Rectal smooth muscle tissue (tissue), 1 donor: ENCODE measurements around the gene TESPA1.
"Not testable (repeated sequence)": the region's sequence is repeated elsewhere in the genome, so short reads cannot be mapped to it uniquely, and the experiment has no call there.

Experiments used
- H3K27ac ChIP-seq: one replicate; pipeline ENCODE4 v1.7.0; 2013; ENCODE audit warnings: low read depth, low read length, inconsistent platforms
- H3K27me3 ChIP-seq: one replicate; pipeline ENCODE4 v1.7.0; 2013; ENCODE audit warnings: low read length; ENCODE audit not compliant: control insufficient read depth, insufficient read depth
- H3K36me3 ChIP-seq: one replicate; pipeline ENCODE4 v1.7.0; 2013; ENCODE audit warnings: low read length; ENCODE audit not compliant: control insufficient read depth, insufficient read depth
- H3K4me1 ChIP-seq: one replicate; pipeline ENCODE4 v1.7.0; 2013; ENCODE audit warnings: low read length; ENCODE audit not compliant: control insufficient read depth, insufficient read depth
- H3K4me3 ChIP-seq: one replicate; pipeline ENCODE4 v1.7.0; 2013; ENCODE audit warnings: low read length
- H3K9ac ChIP-seq: one replicate; pipeline ENCODE4 v1.7.0; 2013; ENCODE audit warnings: low read length

TESPA1 gene

GRCh38 chr12:54956322-54956721, 28.2 kb downstream of the TESPA1 start:
- no peak overlapping the region for H3K4me3 ChIP-seq
- H3K4me1 ChIP-seq, result no peaks in the 10 kb centered on the region
- H3K9ac ChIP-seq, result no peak overlapping the region
- no peak overlapping the region for H3K27ac ChIP-seq
- no peaks in the 10 kb centered on the region for H3K36me3 ChIP-seq
- no peaks in the 10 kb centered on the region for H3K27me3 ChIP-seq

GRCh38 chr12:54954801-54955200, 29.8 kb downstream of the TESPA1 start:
- H3K27me3 ChIP-seq, result no peaks in the 10 kb centered on the region
- H3K9ac ChIP-seq, result no peak overlapping the region
- no peak overlapping the region for H3K27ac ChIP-seq
- no peaks in the 10 kb centered on the region for H3K36me3 ChIP-seq
- H3K4me1 ChIP-seq, result no peaks in the 10 kb centered on the region
- no peak overlapping the region for H3K4me3 ChIP-seq

GRCh38 chr12:54954228-54954627, 30.3 kb downstream of the TESPA1 start:
- Histone ChIP-seq H3K4me1 (no peaks in the 10 kb centered on the region), H3K27me3 (no peaks in the 10 kb centered on the region), H3K27ac (no peak overlapping the region), H3K9ac (no peak overlapping the region), H3K36me3 (no peaks in the 10 kb centered on the region), H3K4me3 (no peak overlapping the region)

GRCh38 chr12:54950071-54950727, 34.4 kb downstream of the TESPA1 start:
- no peak overlapping the region for H3K27ac ChIP-seq

GRCh38 chr12:54949073-54949711, 35.4 kb downstream of the TESPA1 start:
- H3K36me3 ChIP-seq, result no peaks in the 10 kb centered on the region
- H3K4me3 ChIP-seq, result no peak overlapping the region
- no peaks in the 10 kb centered on the region for H3K4me1 ChIP-seq
- H3K27me3 ChIP-seq, result no peaks in the 10 kb centered on the region
- no peak overlapping the region for H3K27ac ChIP-seq
- no peak overlapping the region for H3K9ac ChIP-seq

More at GRCh38 chr12:54950071-54950727, 34.4 kb downstream of the TESPA1 start:
- Histone ChIP-seq H3K4me1 (no peaks in the 10 kb centered on the region), H3K9ac (no peak overlapping the region), H3K27me3 (no peaks in the 10 kb centered on the region), H3K36me3 (no peaks in the 10 kb centered on the region), H3K4me3 (no peak overlapping the region)

- Histone ChIP-seq H3K4me1 (no peaks in the 10 kb centered on the region), H3K4me3 (no peak overlapping the region), H3K9ac (no peak overlapping the region), H3K36me3 (no peaks in the 10 kb centered on the region), H3K27ac (no peak overlapping the region), H3K27me3 (no peaks in the 10 kb centered on the region)
Measured at GRCh38 chr12:54948171-54948570, 36.4 kb downstream of the TESPA1 start.

GRCh38 chr12:54945082-54945481, 39.5 kb downstream of the TESPA1 start:
- no peaks in the 10 kb centered on the region for H3K27me3 ChIP-seq
- H3K36me3 ChIP-seq, result no peaks in the 10 kb centered on the region
- H3K4me3 ChIP-seq, result no peak overlapping the region
- no peaks in the 10 kb centered on the region for H3K4me1 ChIP-seq
- no peak overlapping the region for H3K9ac ChIP-seq
- no peak overlapping the region for H3K27ac ChIP-seq

GRCh38 chr12:54943292-54943691, 41.3 kb downstream of the TESPA1 start:
- H3K27me3 ChIP-seq, H3K4me1 ChIP-seq, H3K4me3 ChIP-seq, H3K36me3 ChIP-seq, H3K27ac ChIP-seq, H3K9ac ChIP-seq: not testable (repeated sequence)

- Histone ChIP-seq H3K4me1 (no peaks in the 10 kb centered on the region), H3K36me3 (no peaks in the 10 kb centered on the region), H3K4me3 (no peak overlapping the region), H3K9ac (no peak overlapping the region), H3K27ac (no peak overlapping the region), H3K27me3 (no peaks in the 10 kb centered on the region)
Measured at GRCh38 chr12:54941659-54942058, 42.9 kb downstream of the TESPA1 start.

GRCh38 chr12:54940727-54941315, 43.7 kb downstream of the TESPA1 start:
- no peaks in the 10 kb centered on the region for H3K36me3 ChIP-seq
- H3K4me1 ChIP-seq, result no peaks in the 10 kb centered on the region
- no peak overlapping the region for H3K9ac ChIP-seq
- no peaks in the 10 kb centered on the region for H3K27me3 ChIP-seq
- no peak overlapping the region for H3K27ac ChIP-seq
- H3K4me3 ChIP-seq, result no peak overlapping the region

GRCh38 chr12:54937929-54938328, 46.6 kb downstream of the TESPA1 start:
- H3K4me3 ChIP-seq, result no peak overlapping the region
- H3K9ac ChIP-seq, result no peak overlapping the region
- H3K36me3 ChIP-seq, result no peaks in the 10 kb centered on the region
- H3K27ac ChIP-seq, result no peak overlapping the region
- H3K4me1 ChIP-seq, result no peaks in the 10 kb centered on the region
- no peaks in the 10 kb centered on the region for H3K27me3 ChIP-seq

- no peaks in the 10 kb centered on the region for H3K27me3 ChIP-seq
- H3K9ac ChIP-seq, result no peak overlapping the region
- no peaks in the 10 kb centered on the region for H3K4me1 ChIP-seq
- no peak overlapping the region for H3K4me3 ChIP-seq
- no peaks in the 10 kb centered on the region for H3K36me3 ChIP-seq
- no peak overlapping the region for H3K27ac ChIP-seq
Measured at GRCh38 chr12:54937376-54937775, 47.2 kb downstream of the TESPA1 start.

- Histone ChIP-seq H3K36me3 (no peaks in the 10 kb centered on the region), H3K27ac (no peak overlapping the region), H3K9ac (no peak overlapping the region), H3K4me1 (no peaks in the 10 kb centered on the region), H3K27me3 (no peaks in the 10 kb centered on the region), H3K4me3 (no peak overlapping the region)
Measured at GRCh38 chr12:54936736-54937135, 47.8 kb downstream of the TESPA1 start.
